CD4-positive, alpha-beta T cell treated with Interferon gamma for 1 hour (primary cell): ENCODE measurements around the gene ARL8A.
"Not testable (repeated sequence)": the region's sequence is repeated elsewhere in the genome, so short reads cannot be mapped to it uniquely, and the experiment has no call there.

ENCODE experiments used
- DNase-seq: peaks from one replicate; pipeline ENCODE4 v3.0.0-alpha.2; 2020

The ARL8A gene

GRCh38 chr1:202156590-202156989 lies 12.1 kb upstream of the ARL8A start:
- DNase-seq, result no peak

GRCh38 chr1:202155478-202156021 lies 11.0 kb upstream of the ARL8A start:
- no peak for DNase-seq

GRCh38 chr1:202154766-202155477 lies 10.4 kb upstream of the ARL8A start:
- peak; percentile 58 for DNase-seq

GRCh38 chr1:202154148-202154765 lies 9.7 kb upstream of the ARL8A start:
- no peak for DNase-seq

GRCh38 chr1:202153284-202153683 lies 8.7 kb upstream of the ARL8A start:
- DNase-seq, result no peak

GRCh38 chr1:202152399-202152798 lies 7.9 kb upstream of the ARL8A start:
- DNase-seq, result no peak

GRCh38 chr1:202151045-202151444 lies 6.5 kb upstream of the ARL8A start:
- DNase-seq, result no peak

- no peak for DNase-seq
Measured at GRCh38 chr1:202150602-202151001, 6.1 kb upstream of the ARL8A start.

GRCh38 chr1:202150187-202150586 lies 5.7 kb upstream of the ARL8A start:
- no peak for DNase-seq

GRCh38 chr1:202149566-202149965 lies 5.0 kb upstream of the ARL8A start:
- DNase-seq, result no peak

- DNase-seq, result no peak
Measured at GRCh38 chr1:202148391-202148790, 3.9 kb upstream of the ARL8A start.

GRCh38 chr1:202146993-202147392 lies 2.5 kb upstream of the ARL8A start:
- DNase-seq, result no peak

GRCh38 chr1:202146279-202146678 lies 1.7 kb upstream of the ARL8A start:
- no peak for DNase-seq

GRCh38 chr1:202145744-202146140 lies 1.2 kb upstream of the ARL8A start:
- not testable (repeated sequence) for DNase-seq

- DNase-seq, result peak; percentile 24
Measured at GRCh38 chr1:202145068-202145743, 669 bp upstream of the ARL8A start.

GRCh38 chr1:202143768-202144401 lies 652 bp downstream of the ARL8A start:
- peak; percentile 36 for DNase-seq

GRCh38 chr1:202143011-202143767 lies 1.3 kb downstream of the ARL8A start:
- no peak for DNase-seq

GRCh38 chr1:202141468-202141867 lies 3.1 kb downstream of the ARL8A start:
- DNase-seq, result not testable (repeated sequence)

- DNase-seq, result no peak
Measured at GRCh38 chr1:202140833-202141232, 3.7 kb downstream of the ARL8A start.

- peak; percentile 47 for DNase-seq
Measured at GRCh38 chr1:202135221-202135721, 9.3 kb downstream of the ARL8A start.

- no peak for DNase-seq
Measured at GRCh38 chr1:202134645-202135172, 9.8 kb downstream of the ARL8A start.

GRCh38 chr1:202133989-202134388 lies 10.5 kb downstream of the ARL8A start:
- DNase-seq, result no peak
